Adipose tissue (tissue), 3 donors: ENCODE results near the gene CNTN4. TPM values are rescaled to one million over a fixed set of nuclear protein-coding genes. Genes with fewer than 3 reads are reported as not detected.

Experiments used
- H3K27ac ChIP-seq: one replicate; pipeline ENCODE4 v1.5.1; 2013; ENCODE audit warnings: low read depth, low read length
- WGBS, 3 donors: extraction: QIAGEN DNeasy Blood & Tissue Kit; methylation state at CpG; one replicate each; pipeline ENCODE4 v1.1.7; 2013; 5-methylcytosine and 5-hydroxymethylcytosine counted together
- polyA plus RNA-seq, 3 donors: library from polyadenylated mRNA; stranded (reverse); fragments of 200-250 nt; gene quantifications; one replicate each; pipeline ENCODE4 v1.2.3, GENCODE V29; 2013
- donor health status: healthy with polysubstance abuse.
- donor health status: Bipolar disorder and iron deficiency.
- donor health status: healthy.

The CNTN4 gene
- polyA plus RNA-seq, 3 donors = 1.0 to 5.2 (median 1.7) TPM

DNA sequence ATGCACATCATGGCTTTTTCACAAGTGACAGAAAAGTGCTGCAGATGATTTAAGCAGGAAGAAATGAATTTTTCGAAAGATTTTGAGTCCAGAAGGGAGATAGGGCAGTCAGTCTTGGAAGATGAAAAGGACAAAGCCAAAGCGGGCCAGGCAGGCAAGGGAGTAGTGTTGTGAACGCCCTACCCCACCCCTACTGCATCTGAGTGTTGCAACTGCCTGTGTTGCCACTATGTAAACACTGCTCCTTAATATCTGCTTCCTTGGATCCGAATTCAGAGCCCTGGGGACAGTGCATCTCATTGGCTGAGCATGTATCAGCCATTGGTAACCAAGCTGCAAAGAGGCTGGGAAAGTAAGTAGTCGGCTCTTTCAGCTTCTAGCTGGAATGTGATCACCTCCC is 39.0 kb downstream of the CNTN4 start:
- 65 to 73% (median 72%) methylated on average over 5 of the region's 5 CpGs for WGBS, 3 donors
- no peak overlapping the region for H3K27ac ChIP-seq

GRCh38 chr3:2141482-2141881 is 42.8 kb downstream of the CNTN4 start:
- no peak overlapping the region for H3K27ac ChIP-seq
- WGBS, 3 donors = 72 to 89% (median 86%) methylated on average over 1 of the region's 1 CpG

GRCh38 chr3:2148561-2149340 is 50.1 kb downstream of the CNTN4 start:
- no peak overlapping the region for H3K27ac ChIP-seq
- 76 to 82% (median 79%) methylated on average over 10 of the region's 10 CpGs for WGBS, 3 donors

GRCh38 chr3:2153053-2153452 is 54.4 kb downstream of the CNTN4 start:
- 85 to 88% (median 86%) methylated on average over 2 of the region's 2 CpGs for WGBS, 3 donors
- H3K27ac ChIP-seq = no peak overlapping the region

- no peak overlapping the region for H3K27ac ChIP-seq
- 58 to 76% (median 73%) methylated on average over 5 of the region's 5 CpGs for WGBS, 3 donors
These were observed 54.9 kb downstream of the CNTN4 start for GRCh38 chr3:2153547-2153946.

DNA sequence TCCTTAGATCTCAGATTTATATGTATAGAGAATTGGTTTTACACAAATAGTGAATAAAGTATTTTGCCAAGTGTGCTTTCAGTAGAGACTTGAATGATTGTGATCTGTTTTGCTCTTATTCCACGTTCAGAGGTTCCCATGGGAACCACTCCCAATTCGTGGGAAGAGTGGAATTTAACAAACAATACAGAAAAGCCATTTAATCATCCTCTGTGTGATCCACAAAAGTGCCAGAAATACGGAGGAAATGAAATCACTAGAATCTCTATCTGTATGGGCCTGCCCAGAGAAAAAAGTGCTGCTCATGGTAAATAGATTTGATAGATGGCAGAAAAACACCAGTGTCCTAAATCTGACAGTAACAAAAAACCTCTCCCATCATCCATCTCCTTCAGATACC is 56.0 kb downstream of the CNTN4 start:
- H3K27ac ChIP-seq = no peak overlapping the region
- WGBS, 3 donors = 12 to 32% (median 29%) methylated on average over 3 of the region's 3 CpGs

DNA sequence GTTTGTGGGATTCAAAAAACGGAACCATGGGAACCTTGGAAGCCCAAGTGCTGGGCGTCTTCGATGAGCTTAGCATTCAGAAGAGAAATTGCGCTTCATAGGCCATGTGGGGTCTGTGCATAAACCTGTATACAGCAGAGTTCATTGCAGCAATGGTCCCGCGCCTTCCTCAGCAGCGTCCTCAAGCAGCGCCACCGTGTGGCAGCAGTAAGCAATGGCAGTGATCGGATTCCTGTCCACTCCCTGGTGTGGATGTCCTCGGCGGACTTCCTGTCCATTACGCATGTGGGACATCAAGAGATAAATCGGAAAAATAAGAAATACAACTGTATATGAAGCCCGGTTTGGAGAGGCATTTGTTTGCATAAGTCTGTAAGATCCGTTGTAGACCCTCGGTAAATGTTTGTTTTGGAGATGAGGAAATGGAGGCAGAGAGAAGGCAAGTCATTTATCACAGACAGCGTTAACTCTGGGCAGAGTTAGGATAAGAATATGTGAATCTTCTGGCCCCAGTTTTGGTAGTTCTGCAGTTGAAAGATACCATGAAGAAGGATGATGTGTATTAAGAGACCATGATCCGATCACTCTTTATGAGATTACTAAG is 57.7 kb downstream of the CNTN4 start:
- no peak overlapping the region for H3K27ac ChIP-seq
- 47 to 67% (median 58%) methylated on average over 19 of the region's 19 CpGs for WGBS, 3 donors

DNA sequence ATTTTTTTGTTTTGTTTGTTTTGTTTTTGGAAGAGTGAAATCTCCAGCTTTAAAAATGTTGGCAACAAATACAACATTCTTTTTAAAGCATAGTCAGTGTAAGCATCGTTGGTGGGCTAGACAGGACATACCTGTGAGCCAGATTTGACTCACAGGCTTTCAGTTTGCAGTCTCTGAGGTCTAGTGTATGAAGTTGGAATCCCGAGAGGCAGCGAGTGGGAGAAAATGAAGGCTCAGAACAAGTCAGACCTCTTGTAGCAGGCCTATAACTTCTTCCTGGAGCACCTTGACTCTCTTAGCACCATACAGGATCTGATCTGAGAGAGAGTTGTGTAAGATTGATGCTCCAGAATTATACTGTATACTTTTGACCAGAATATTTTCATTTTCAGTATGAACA is 60.2 kb downstream of the CNTN4 start:
- no peak overlapping the region for H3K27ac ChIP-seq
- WGBS, 3 donors = 58 to 72% (median 68%) methylated on average over 3 of the region's 3 CpGs

DNA sequence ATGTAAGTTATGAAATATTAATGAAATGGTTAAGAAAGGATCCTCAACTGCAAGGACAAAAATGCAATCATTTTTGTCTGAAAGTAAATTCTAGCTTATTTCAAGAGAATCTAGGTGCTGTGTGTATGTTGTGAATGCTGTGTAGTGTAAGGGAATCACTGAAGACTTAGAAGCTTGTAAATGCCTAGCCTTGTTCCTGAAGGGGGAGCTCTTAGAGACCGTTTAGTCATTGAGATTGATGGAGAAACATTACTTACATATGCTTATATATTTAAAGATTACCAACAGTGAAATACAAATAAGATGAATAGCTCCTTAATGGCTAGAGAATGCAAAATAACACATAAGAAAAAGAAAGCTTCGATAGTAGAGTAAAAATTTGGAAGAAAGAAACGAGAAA is 67.9 kb downstream of the CNTN4 start:
- 50 to 60% (median 54%) methylated on average over 3 of the region's 3 CpGs for WGBS, 3 donors
- no peak overlapping the region for H3K27ac ChIP-seq

GRCh38 chr3:2172561-2173171 is 74.0 kb downstream of the CNTN4 start:
- WGBS, 3 donors = 70 to 81% (median 76%) methylated on average over 4 of the region's 4 CpGs
- H3K27ac ChIP-seq = no peak overlapping the region

GRCh38 chr3:2180634-2181033 is 82.0 kb downstream of the CNTN4 start:
- no peak overlapping the region for H3K27ac ChIP-seq

DNA sequence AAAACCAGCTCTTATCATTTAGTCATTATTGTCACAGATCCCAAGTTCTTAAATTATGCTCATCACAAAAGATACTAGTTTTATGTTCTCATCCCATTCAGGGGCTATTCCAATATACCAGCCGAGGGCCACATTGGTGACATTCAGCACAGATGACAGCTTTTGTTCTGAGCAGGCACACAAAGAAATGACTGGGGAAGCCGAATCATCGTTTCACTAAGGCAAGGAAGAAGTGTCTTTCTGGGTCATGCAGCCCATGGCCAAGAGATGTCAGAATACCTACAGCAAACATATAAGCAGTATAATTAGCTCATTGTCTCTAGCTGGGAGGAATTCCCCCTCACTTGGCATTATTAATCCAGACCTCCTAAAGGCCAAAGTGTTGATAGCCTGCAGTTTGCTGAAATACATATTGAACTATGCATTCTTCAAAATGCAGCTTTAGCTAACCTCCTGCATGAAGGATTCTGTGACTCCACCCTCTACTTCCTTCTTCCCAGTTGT is 100.2 kb downstream of the CNTN4 start:
- no peak overlapping the region for H3K27ac ChIP-seq
- WGBS, 3 donors = 55 to 83% (median 76%) methylated on average over 3 of the region's 3 CpGs

More at GRCh38 chr3:2180634-2181033, 82.0 kb downstream of the CNTN4 start:
- 54 to 88% (median 80%) methylated on average over 2 of the region's 2 CpGs for WGBS, 3 donors

DNA sequence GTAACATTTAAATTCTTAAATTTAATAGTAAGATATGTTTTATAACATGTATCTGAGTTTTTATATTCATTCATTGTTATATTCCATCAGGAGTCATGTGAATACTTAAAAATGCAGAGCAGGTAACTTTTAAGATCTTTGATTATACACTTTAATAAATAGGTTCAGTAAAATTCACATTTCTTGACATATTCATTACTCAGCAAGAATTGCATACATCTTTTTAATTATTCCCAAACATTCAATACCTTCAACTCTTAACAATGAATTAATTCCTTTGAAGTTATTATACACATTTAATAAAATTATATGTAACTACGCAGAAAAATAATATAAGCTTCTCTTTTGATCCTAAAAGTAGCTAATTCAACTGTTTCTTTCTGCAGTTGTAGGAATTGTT is 105.4 kb downstream of the CNTN4 start:
- no peak overlapping the region for H3K27ac ChIP-seq
- WGBS, 3 donors = 86 to 100% (median 91%) methylated on average over 1 of the region's 1 CpG

GRCh38 chr3:2205692-2206091 is 107.0 kb downstream of the CNTN4 start:
- WGBS, 3 donors = 65 to 85% (median 85%) methylated on average over 2 of the region's 2 CpGs
- H3K27ac ChIP-seq = no peak overlapping the region

DNA sequence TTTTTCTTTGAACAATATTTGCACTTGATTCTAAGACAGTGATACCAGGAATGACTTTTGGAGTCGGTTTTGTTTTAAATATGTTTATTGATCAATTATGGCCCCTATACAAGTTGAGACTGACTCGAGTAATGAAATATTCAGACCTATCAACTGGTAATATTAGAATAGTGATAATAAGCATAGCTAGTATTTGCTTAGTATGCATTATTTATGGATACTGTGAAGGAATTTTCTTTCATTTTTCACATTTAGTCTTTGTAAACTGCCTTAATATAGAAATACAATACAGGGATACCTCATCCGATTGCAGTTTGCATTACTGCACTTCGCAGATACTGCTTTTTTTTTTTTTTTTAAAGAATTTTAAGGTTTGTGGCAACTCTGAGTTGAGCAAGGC is 107.9 kb downstream of the CNTN4 start:
- H3K27ac ChIP-seq = no peak overlapping the region
- 72 to 88% (median 83%) methylated on average over 4 of the region's 4 CpGs for WGBS, 3 donors

DNA sequence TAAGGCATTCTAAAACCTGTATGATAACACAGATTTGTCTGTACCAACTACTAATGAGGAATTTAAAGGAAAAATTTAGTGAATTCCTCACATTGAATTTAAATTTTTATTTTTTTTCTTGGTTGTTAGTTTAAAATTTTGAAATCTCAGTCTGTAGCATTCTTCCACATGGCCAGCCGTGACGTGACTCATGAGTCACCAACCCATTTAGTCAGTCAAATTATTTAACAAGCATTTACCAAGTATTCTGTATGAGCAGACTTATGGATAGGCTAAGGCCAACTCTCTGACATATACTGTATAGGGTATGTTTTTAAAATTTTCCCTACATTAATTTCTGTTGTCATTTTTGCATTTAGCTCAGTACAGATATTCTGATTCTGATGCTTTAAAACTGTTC is 112.9 kb downstream of the CNTN4 start:
- 84 to 88% (median 84%) methylated on average over 2 of the region's 2 CpGs for WGBS, 3 donors
- no peak overlapping the region for H3K27ac ChIP-seq

GRCh38 chr3:2212206-2212605 is 113.5 kb downstream of the CNTN4 start:
- 77 to 83% (median 82%) methylated on average over 3 of the region's 3 CpGs for WGBS, 3 donors
- H3K27ac ChIP-seq = no peak overlapping the region

DNA sequence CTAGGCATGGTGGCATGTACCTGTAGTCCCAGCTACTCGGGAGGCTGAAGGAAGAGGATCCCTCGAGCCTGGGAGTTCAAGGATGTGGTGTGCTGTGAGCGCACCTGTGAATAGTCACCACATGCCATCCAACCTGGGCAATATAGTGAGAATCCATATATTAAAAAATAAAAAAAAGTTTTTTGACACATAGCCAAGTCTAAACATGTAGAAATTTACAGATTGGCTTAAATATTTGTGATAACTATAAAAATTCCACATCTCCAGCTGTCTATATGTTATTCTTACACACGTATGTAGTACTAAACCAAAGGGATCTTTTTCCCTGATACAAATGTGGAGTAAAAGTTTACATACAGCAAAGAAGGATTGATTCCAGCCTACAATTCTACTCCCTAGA is 119.7 kb downstream of the CNTN4 start:
- no peak overlapping the region for H3K27ac ChIP-seq
- 81 to 87% (median 83%) methylated on average over 4 of the region's 4 CpGs for WGBS, 3 donors

DNA sequence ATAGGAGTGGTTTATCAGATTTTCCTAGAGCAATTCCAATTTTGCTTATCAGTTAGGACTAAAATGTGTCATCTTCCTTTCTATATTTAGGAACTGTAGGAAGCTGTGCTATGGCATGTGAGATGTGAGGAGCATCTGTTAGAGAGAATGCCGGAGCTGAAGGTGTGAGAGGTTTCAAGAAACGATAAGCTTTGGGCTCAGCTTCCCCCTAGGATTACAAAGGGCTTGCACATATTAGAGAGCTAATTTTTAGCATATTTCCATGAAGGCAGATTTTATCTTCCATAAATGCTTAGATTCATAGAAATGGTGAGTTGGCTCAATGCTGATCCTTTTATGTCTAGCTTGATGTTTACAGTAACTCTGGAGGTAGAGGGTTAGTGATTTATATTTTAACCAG is 120.2 kb downstream of the CNTN4 start:
- WGBS, 3 donors = 28 to 55% (median 51%) methylated on average over 2 of the region's 2 CpGs
- H3K27ac ChIP-seq = no peak overlapping the region
